HCT116 (cell line): ENCODE measurements around the gene TNFRSF14. TPM values are rescaled to one million over a fixed set of nuclear protein-coding genes. Genes with fewer than 3 reads are reported as not detected.

Experiments used
- ATAC-seq: fragments of 200-7000 bp; cut with Tn5 transposase; 2 replicates; pipeline ENCODE4 v1.9.1; 2020; ENCODE audit warnings: mild to moderate bottlenecking, moderate library complexity
- BruUV-seq: library from RNA; stranded (reverse); fragments of 400-500 nt; replicated peaks from 2 replicates; lab custom pipeline; 2021; lab: Mats Ljungman, UMichigan
- CTCF ChIA-PET: fragments of 300-600 bp; sonication (Branson Sonifier 250); formaldehyde crosslinking; loops from one replicate; lab custom pipeline; 2021; ENCODE audit warnings: antibody characterized with exemption; lab: Charles Lee
- POLR2A ChIA-PET: fragments of 300-600, 350-600 bp; sonication (Branson Sonifier 250); formaldehyde crosslinking; loops from one replicate; lab custom pipeline; 2021; ENCODE audit warnings: antibody characterized with exemption; lab: Charles Lee
- RAD21 ChIA-PET, 2 experiments: fragments of 300-600 bp; sonication (Branson Sonifier 250); formaldehyde crosslinking; loops; one replicate each; lab custom pipeline; 2023; ENCODE audit warnings: low total read pairs in 2 of 2; ENCODE audit not compliant: uncharacterized antibody in 2 of 2, unreplicated experiment in 2 of 2, low non-redundant PET in 1 of 2; lab: Charles Lee
- DNase-seq: peaks from one replicate; pipeline ENCODE4 v3.0.0-alpha.2; 2010; ENCODE audit warnings: low read depth, low spot score
- H2AFZ ChIP-seq: fragments of 200-600 bp; shearing (Covaris generic), sonication (generic); 2 replicates; pipeline ENCODE4 v1.6.1; 2017; ENCODE audit warnings: low read depth, mixed run types, mixed read lengths, antibody characterized with exemption, low read length; ENCODE audit not compliant: poor library complexity, severe bottlenecking
- H3K27ac ChIP-seq: 2 replicates; pipeline ENCODE4 v1.5.1; 2012; ENCODE audit warnings: low read depth, low read length
- H3K27me3 ChIP-seq: fragments of 200-600 bp; sonication (generic); 2 replicates; pipeline ENCODE4 v1.6.1; 2016; ENCODE audit warnings: mixed run types, low read length, mixed read lengths; ENCODE audit not compliant: insufficient read depth
- H3K36me3 ChIP-seq, 2 experiments: fragments of 200-500 bp in 1 of 2; fragments of 200-600 bp in 1 of 2; sonication (Bioruptor generic) in 1 of 2; sonication (generic) in 1 of 2; 2 replicates each; pipeline versions ENCODE4 v1.5.1 to v1.6.1; 2014 to 2016; ENCODE audit warnings: low read length in 2 of 2, inconsistent platforms in 1 of 2, mixed read lengths in 1 of 2, mixed run types in 1 of 2; ENCODE audit not compliant: insufficient read depth in 2 of 2, control insufficient read depth in 1 of 2
- H3K4me1 ChIP-seq, 2 experiments: fragments of 200-600 bp in 1 of 2; sonication (generic) in 1 of 2; 2 replicates each; pipeline versions ENCODE4 v1.5.1 to v1.6.1; 2012 to 2017; ENCODE audit warnings: low read length in 2 of 2, inconsistent platforms in 1 of 2, mild to moderate bottlenecking in 1 of 2, mixed read lengths in 1 of 2, mixed run types in 1 of 2, moderate library complexity in 1 of 2; ENCODE audit not compliant: insufficient read depth in 2 of 2, control insufficient read depth in 1 of 2
- H3K4me2 ChIP-seq: fragments of 200-600 bp; sonication (generic); 2 replicates; pipeline ENCODE4 v1.6.1; 2017; ENCODE audit warnings: mixed run types, low read length, mixed read lengths
- H3K4me3 ChIP-seq, 2 experiments: fragments of 200-600 bp in 1 of 2; sonication (generic) in 1 of 2; replicated peaks in 1 of 2; 2 replicates each; pipeline ENCODE4 v1.5.1; 2011 to 2016; ENCODE audit warnings: low read length in 2 of 2, control low read depth in 1 of 2, low read depth in 1 of 2, mild to moderate bottlenecking in 1 of 2, mixed read lengths in 1 of 2, mixed run types in 1 of 2
- H3K79me2 ChIP-seq: fragments of 200-600 bp; sonication (generic); 2 replicates; pipeline ENCODE4 v1.6.1; 2017; ENCODE audit warnings: mild to moderate bottlenecking, mixed run types, low read length, moderate library complexity, mixed read lengths; ENCODE audit not compliant: insufficient read depth
- H3K9ac ChIP-seq: fragments of 200-600 bp; sonication (generic); 2 replicates; pipeline ENCODE4 v1.6.1; 2016; ENCODE audit warnings: low read length, mixed read lengths
- H3K9me2 ChIP-seq: fragments of 200-600 bp; sonication (generic), shearing (Covaris generic); 2 replicates; pipeline ENCODE4 v1.6.1; 2017; ENCODE audit warnings: mixed run types, mild to moderate bottlenecking, moderate library complexity; ENCODE audit not compliant: insufficient read depth
- H3K9me3 ChIP-seq, 2 experiments: fragments of 200-500 bp in 1 of 2; fragments of 200-600 bp in 1 of 2; sonication (Bioruptor generic) in 1 of 2; sonication (generic) in 1 of 2; 2 replicates each; pipeline ENCODE4 v1.6.1; 2014 to 2017; ENCODE audit warnings: low read length in 2 of 2, mixed read lengths in 2 of 2, inconsistent platforms in 1 of 2, low read depth in 1 of 2, mild to moderate bottlenecking in 1 of 2, mixed run types in 1 of 2, moderate library complexity in 1 of 2; ENCODE audit not compliant: control insufficient read depth in 1 of 2, insufficient read depth in 1 of 2
- H4K20me1 ChIP-seq: fragments of 200-600 bp; sonication (generic), shearing (Covaris generic); 2 replicates; pipeline ENCODE4 v1.6.1; 2017; ENCODE audit warnings: mixed run types, mild to moderate bottlenecking, moderate library complexity; ENCODE audit not compliant: insufficient read depth
- ELF1 ChIP-seq: IDR thresholded peaks from 2 replicates; pipeline ENCODE4 v1.6.1; 2012; ENCODE audit warnings: low read depth, borderline replicate concordance
- EZH2 ChIP-seq: fragments of 200-600 bp; sonication (generic); IDR thresholded peaks from 2 replicates; pipeline ENCODE4 v1.6.1; 2017; ENCODE audit warnings: antibody characterized with exemption, mixed run types
- FOSL1 ChIP-seq: IDR thresholded peaks from 2 replicates; pipeline ENCODE4 v1.6.1; 2012; ENCODE audit warnings: low read depth
- POLR2A ChIP-seq: IDR thresholded peaks from 2 replicates; pipeline ENCODE4 v1.7.0; 2011; ENCODE audit warnings: borderline replicate concordance; ENCODE audit not compliant: insufficient read depth, insufficient read length; ENCODE audit errors: extremely low read depth
- POLR2AphosphoS5 ChIP-seq: IDR thresholded peaks from 2 replicates; pipeline ENCODE4 v1.6.1; 2011; ENCODE audit warnings: mild to moderate bottlenecking, low read depth, low read length, moderate library complexity
- SIN3A ChIP-seq: IDR thresholded peaks from 2 replicates; pipeline ENCODE4 v1.6.1; 2012; ENCODE audit warnings: low read depth
- SP1 ChIP-seq: IDR thresholded peaks from 2 replicates; pipeline ENCODE4 v1.6.1; 2012; ENCODE audit warnings: low read depth
- YY1 ChIP-seq: IDR thresholded peaks from 2 replicates; pipeline ENCODE4 v1.6.1; 2011; ENCODE audit warnings: low read length, low read depth, moderate library complexity, mild to moderate bottlenecking; ENCODE audit not compliant: insufficient replicate concordance; ENCODE audit errors: extremely low read depth
- intact Hi-C: fragments of 100-400 bp; cut with micrococcal nuclease; formaldehyde crosslinking; loops from 2 replicates; pipeline ENCODE4 v1.10.0; 2022
- total RNA-seq: library from RNA; stranded (reverse); gene quantifications from one replicate; pipeline ENCODE4 v1.2.1, GENCODE V29; 2021; ENCODE audit not compliant: unreplicated experiment
- TF ChIP-seq, protein P1 (sequence below): IDR thresholded peaks from 2 replicates; pipeline ENCODE4 v1.6.1; 2012; ENCODE audit warnings: low read depth
- TF ChIP-seq, protein P2 (sequence below): IDR thresholded peaks from 2 replicates; pipeline ENCODE4 v1.6.1; 2012

Gene TNFRSF14
- total RNA-seq, 1 experiment from 2014 or later = 0.66 TPM

- TF ChIP-seq, protein P1, sequence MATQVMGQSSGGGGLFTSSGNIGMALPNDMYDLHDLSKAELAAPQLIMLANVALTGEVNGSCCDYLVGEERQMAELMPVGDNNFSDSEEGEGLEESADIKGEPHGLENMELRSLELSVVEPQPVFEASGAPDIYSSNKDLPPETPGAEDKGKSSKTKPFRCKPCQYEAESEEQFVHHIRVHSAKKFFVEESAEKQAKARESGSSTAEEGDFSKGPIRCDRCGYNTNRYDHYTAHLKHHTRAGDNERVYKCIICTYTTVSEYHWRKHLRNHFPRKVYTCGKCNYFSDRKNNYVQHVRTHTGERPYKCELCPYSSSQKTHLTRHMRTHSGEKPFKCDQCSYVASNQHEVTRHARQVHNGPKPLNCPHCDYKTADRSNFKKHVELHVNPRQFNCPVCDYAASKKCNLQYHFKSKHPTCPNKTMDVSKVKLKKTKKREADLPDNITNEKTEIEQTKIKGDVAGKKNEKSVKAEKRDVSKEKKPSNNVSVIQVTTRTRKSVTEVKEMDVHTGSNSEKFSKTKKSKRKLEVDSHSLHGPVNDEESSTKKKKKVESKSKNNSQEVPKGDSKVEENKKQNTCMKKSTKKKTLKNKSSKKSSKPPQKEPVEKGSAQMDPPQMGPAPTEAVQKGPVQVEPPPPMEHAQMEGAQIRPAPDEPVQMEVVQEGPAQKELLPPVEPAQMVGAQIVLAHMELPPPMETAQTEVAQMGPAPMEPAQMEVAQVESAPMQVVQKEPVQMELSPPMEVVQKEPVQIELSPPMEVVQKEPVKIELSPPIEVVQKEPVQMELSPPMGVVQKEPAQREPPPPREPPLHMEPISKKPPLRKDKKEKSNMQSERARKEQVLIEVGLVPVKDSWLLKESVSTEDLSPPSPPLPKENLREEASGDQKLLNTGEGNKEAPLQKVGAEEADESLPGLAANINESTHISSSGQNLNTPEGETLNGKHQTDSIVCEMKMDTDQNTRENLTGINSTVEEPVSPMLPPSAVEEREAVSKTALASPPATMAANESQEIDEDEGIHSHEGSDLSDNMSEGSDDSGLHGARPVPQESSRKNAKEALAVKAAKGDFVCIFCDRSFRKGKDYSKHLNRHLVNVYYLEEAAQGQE = no peak
Observed at GRCh38 chr1:2564815-2565374, 8.7 kb downstream of the TNFRSF14 start (continued).

GRCh38 chr1:2566101-2567045 lies 10.2 kb downstream of the TNFRSF14 start:
- RAD21 ChIA-PET = no interaction called here
- Histone ChIP-seq H3K9ac (no peak overlapping the region), H3K4me2 (no peak overlapping the region), H3K36me3 (no peaks in the 10 kb centered on the region), H3K4me1 (no peaks in the 10 kb centered on the region), H3K9me3 (no peaks in the 10 kb centered on the region), H2AFZ (no peak overlapping the region), H3K27ac (no peak overlapping the region), H3K4me3 (no peak overlapping the region), H3K9me2 (no peaks in the 10 kb centered on the region), H4K20me1 (no peaks in the 10 kb centered on the region), H3K79me2 (no peaks in the 10 kb centered on the region), H3K27me3 (no peaks in the 10 kb centered on the region)
- no peak for DNase-seq
- intact Hi-C loops = no loop called here
- BruUV-seq = no TSS peak
- POLR2A ChIA-PET = no interaction called here
- CTCF ChIA-PET = no interaction called here
- no peak for TF ChIP-seq EZH2
- no peak for TF ChIP-seq POLR2A
- no peak for TF ChIP-seq FOSL1
- no peak for TF ChIP-seq POLR2AphosphoS5
- no peak for TF ChIP-seq SIN3A
- TF ChIP-seq YY1 = no peak
- TF ChIP-seq SP1 = no peak
- no peak for TF ChIP-seq ELF1
- TF ChIP-seq, protein P1 = no peak
- TF ChIP-seq, protein P2, sequence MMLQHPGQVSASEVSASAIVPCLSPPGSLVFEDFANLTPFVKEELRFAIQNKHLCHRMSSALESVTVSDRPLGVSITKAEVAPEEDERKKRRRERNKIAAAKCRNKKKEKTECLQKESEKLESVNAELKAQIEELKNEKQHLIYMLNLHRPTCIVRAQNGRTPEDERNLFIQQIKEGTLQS = no peak
- ATAC-seq = no peak
